Right forelimb (tissue), 1 donor: Measurements from ENCODE around the gene RPRD1B.
A peak's percentile ranks its signal among the peaks of the same experiment; 100 is the strongest.

ENCODE experiments used
- DNase-seq: peaks from one replicate; pipeline ENCODE4 v3.0.0-alpha.2; 2018

The RPRD1B gene

GRCh38 chr20:38137441-38138037 lies 104.0 kb downstream of the RPRD1B start:
- no peak for DNase-seq

GRCh38 chr20:38138086-38138778 lies 104.7 kb downstream of the RPRD1B start:
- no peak for DNase-seq

DNA sequence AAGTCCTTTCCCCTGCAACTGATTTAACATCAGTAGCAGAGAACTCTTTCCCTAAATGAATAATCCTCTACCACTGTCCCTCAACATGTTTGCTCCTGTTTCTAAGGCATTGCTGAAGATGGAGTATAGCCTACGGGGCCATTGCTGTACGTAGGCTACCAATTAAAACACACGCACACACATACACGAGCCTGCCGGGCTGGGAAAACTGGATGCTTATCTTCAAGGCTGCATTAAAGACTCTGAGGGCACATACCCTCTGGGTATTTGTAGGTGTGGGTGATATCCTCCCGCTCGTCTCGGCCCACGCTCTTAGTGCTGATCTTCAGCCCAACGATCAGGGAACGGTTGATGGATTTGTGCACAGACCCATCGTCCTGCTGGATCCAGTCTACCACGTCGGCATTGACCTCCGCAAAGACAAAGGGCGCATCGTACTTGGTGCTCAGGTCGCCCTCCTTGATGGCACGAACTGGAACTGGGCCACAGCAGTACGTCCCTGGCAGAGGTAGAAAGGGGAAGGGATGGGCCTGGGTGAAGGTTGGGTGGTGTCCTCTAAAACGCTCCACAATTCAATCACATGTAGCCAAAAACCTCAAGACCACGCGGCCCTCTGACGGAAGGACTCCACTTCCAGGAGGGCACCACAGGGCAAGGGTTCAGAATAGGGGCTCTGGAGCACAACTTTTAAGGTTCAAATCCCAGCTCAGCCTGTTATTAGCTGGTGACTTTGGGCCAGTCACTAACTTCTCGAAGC lies 105.8 kb downstream of the RPRD1B start:
- no peak for DNase-seq

DNA sequence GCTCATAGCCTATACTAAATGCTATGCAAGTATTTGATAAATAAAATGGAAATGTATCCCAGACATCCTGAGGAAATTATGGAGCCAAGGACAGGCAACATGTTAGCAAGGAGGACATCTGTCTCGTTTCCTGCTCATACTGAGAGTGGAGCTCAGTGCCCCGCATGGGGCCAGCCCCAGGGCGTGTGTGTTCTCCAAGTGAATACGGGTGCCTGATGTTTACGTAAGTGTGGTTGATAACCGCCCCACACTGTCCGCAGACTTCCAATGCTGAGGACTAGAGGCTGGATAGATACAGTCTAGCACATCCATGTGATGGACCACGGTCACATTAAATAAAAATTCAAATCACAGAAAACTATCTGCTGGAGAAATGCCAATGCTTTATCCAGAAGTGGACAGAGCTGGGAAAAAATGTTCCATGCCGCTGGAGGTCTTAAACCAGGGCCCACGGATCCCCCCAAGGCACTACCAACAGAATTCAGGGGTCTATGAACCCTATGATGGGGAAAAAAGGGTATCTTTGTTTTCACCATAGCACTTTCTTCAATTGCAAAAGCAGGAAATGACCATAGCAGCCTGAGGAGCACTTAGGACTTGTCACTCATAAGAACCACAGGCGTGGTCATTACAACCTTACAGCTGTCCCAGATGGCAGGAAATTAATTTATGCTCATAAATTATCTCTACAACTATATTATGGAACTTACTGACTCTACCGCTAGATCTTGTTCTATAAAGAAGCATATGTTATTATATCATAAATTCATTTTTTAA lies 106.6 kb downstream of the RPRD1B start:
- peak; percentile 45 for DNase-seq

GRCh38 chr20:38141204-38141888 lies 107.8 kb downstream of the RPRD1B start:
- DNase-seq: no peak
